IMR-90 (cell line): ENCODE results near the gene UBAC1. TPM values are rescaled to one million over a fixed set of nuclear protein-coding genes. Genes with fewer than 3 reads are reported as not detected.

ENCODE experiments used
- ELK1 ChIP-seq: fragments of 150-350 bp; IDR thresholded peaks from 2 replicates; pipeline ENCODE4 v1.6.1; 2016; ENCODE audit warnings: low read depth, mild to moderate bottlenecking, low read length, moderate library complexity, borderline replicate concordance
- FOS ChIP-seq: fragments of 150-350 bp; IDR thresholded peaks from 2 replicates; pipeline ENCODE4 v1.6.1; 2016; ENCODE audit warnings: low read depth, low read length
- RFX5 ChIP-seq: IDR thresholded peaks from 2 replicates; pipeline ENCODE4 v1.8.0; 2012; ENCODE audit warnings: low read depth, mild to moderate bottlenecking, low read length, moderate library complexity
- polyA plus RNA-seq, 3 experiments: library from polyadenylated mRNA; depleted of rRNA; stranded (reverse); fragments of >200 nt; gene quantifications; 2 replicates each; pipeline ENCODE4 v1.2.3, GENCODE V29; 2012; ENCODE audit warnings: low replicate concordance in 1 of 3
- total RNA-seq: library from RNA; depleted of rRNA; stranded (reverse); fragments of >200 nt; gene quantifications from 2 replicates; pipeline ENCODE4 v1.2.3, GENCODE V29; 2012

UBAC1 gene
- total and polyA plus RNA-seq, 2 of the 4 experiments (the other 2 are of a cell fraction) = 25.3 to 33.9 TPM

- TF ChIP-seq ELK1 (no peak), FOS (no peak), RFX5 (no peak)
Measured at GRCh38 chr9:135991771-135992170, 30.6 kb upstream of the UBAC1 start (continued).
